GM18909 (cell line): ENCODE results near the gene SNRPD3.
"Not testable (repeated sequence)": the region's sequence is repeated elsewhere in the genome, so short reads cannot be mapped to it uniquely, and the experiment has no call there.

Experiments
- ATAC-seq: cut with Tn5 transposase; IDR thresholded peaks from one replicate; pipeline ENCODE4 v1.9.1; 2021; ENCODE audit warnings: mild to moderate bottlenecking; ENCODE audit not compliant: unreplicated experiment, poor library complexity

The SNRPD3 gene

DNA sequence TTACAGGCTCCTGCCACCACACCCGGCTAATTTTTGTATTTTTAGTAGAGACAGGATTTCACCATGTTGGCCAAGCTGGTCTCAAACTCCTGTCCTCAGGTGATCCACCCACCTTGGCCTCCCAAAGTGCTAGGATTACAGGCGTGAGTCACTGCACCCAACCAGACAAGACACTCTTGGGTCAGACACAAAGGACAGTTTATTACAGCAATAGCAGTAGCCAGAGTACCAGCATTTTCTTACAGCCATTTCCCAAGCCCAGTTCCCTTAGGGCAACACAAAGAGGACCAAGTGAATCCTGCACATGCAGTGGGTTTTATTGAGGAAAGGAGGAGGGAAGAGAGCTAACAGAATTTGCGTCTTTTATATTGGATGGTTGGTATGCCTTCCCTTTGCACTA, 24.8 kb upstream of the SNRPD3 start:
- ATAC-seq, result not testable (repeated sequence)

DNA sequence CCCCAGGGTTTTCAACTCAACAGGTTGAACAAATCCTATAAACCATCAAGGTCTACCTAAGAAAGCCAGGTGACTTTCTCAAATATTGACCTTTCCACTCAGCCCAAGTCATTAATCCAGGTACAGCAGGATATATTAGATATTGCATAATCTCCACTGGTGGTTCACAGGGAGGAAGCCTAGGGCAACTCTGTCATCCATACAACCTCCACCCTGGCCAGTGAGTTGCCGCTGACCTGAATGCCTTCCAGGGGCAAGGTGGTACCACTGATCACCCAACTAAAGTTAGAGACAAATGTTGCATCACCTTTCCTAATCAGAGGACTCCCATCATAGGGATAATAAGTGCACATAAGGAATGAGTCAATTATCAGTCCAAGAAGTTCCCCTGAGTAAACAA, 23.7 kb upstream of the SNRPD3 start:
- no peak for ATAC-seq

GRCh38 chr22:24535348-24535747, 20.5 kb upstream of the SNRPD3 start:
- ATAC-seq, result no peak

GRCh38 chr22:24536089-24536488, 19.7 kb upstream of the SNRPD3 start:
- ATAC-seq, result no peak

- ATAC-seq, result no peak
Observed at GRCh38 chr22:24540470-24540869, 15.3 kb upstream of the SNRPD3 start.

DNA sequence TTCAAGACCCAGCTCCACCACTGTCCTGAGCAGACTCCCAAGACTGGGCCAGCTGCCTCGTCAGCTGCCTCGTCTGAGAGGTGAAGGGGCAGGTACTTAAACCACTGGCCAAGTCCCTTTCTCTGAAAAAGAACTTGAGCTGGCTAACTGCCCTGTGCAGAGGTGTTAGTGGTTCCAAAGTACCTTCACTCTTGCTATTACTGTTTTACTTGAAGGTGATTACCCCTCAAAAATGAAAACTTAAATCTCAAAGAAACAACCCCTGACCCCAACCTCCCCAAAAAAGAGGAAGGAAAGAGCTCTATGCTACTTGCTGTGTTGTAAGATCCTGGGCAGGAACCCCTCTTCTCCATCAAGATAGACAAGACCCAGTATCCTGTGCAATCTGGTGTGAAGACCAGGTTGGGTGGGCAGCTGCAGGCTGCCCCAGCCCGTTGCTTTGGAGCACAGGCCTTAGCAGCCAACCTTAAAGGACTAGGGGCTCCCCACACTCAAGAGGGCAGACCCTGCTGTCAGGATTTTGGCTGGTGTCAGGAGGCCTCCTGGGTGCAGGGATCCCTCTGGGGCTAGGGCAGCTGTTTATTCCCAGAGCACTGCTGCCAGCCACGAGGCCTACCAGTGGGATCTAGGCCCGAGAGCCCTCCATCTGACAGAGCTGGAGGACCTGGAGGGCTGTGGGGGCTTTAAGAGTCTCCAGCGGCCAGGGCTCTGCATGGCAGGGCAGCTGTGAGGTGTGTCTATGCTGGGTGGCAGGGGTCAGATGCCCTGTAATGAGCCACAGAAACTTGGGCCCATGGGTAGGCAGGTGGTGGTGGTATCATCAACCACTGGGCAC, 13.9 kb upstream of the SNRPD3 start:
- no peak for ATAC-seq

- no peak for ATAC-seq
Observed at GRCh38 chr22:24542641-24543040, 13.2 kb upstream of the SNRPD3 start.

DNA sequence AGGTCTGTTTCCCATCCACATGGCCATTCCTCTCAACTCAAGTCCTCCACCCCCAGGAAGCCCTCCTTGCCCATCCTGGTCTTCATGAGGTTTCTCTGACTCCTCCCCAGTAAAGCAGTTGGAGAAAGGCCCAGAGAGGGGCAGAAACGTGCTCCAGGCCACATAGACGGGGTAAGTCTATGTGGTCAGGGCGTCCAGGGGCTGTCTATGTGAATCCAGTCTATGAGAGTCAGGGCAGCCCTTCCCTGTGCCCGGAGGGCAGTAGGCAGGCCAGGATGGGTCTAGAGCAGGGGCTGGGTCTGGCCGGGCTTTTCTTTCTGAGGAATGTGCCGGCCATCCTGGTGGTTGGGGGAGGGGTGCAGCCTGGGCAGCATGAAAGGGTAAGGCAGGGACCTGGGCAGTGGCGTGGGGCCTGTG, 12.6 kb upstream of the SNRPD3 start:
- no peak for ATAC-seq

GRCh38 chr22:24543679-24544243, 12.0 kb upstream of the SNRPD3 start:
- no peak for ATAC-seq

GRCh38 chr22:24548812-24549211, 7.0 kb upstream of the SNRPD3 start:
- no peak for ATAC-seq

- ATAC-seq, result no peak
Observed at GRCh38 chr22:24550028-24550901, 5.5 kb upstream of the SNRPD3 start.

GRCh38 chr22:24550902-24551435, 4.8 kb upstream of the SNRPD3 start:
- ATAC-seq, result no peak

DNA sequence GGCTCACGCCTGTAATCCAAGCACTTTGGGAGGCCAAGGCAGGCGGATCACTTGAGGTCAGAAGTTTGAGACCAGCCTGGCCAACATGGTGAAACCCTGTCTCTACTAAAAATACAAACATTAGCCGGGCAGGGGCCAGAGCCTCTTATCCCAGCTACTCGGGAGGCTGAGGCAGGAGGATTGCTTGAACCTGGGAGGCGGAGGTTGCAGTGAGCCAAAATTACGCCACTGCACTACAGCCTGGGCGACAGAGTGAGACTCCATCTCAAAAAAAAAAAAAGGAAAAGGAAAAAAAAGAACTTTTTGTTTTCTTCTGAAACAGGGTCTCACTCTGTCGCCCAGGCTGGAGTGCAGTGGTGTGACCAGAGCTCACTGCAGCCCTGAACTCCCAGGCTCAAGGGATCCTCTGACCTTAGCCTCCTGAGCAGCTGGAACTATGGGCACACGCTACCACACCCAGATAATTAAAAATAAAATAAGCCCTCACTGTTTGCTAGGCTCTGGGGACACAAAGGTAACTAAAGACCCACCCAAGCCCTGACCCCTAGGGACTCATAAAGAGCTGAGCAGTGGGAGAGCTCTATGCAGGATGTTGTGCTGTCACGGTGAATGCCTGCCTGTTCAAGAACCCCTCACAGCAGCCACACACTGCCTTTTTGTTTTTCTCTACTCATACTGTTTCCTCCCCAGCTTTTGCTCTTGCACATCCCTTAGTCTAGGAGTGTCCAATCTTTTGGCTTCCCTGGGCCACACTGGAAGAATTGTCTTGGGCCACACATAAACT, 3.1 kb upstream of the SNRPD3 start:
- not testable (repeated sequence) for ATAC-seq

- no peak for ATAC-seq
Observed at GRCh38 chr22:24553597-24554312, 2.0 kb upstream of the SNRPD3 start.

DNA sequence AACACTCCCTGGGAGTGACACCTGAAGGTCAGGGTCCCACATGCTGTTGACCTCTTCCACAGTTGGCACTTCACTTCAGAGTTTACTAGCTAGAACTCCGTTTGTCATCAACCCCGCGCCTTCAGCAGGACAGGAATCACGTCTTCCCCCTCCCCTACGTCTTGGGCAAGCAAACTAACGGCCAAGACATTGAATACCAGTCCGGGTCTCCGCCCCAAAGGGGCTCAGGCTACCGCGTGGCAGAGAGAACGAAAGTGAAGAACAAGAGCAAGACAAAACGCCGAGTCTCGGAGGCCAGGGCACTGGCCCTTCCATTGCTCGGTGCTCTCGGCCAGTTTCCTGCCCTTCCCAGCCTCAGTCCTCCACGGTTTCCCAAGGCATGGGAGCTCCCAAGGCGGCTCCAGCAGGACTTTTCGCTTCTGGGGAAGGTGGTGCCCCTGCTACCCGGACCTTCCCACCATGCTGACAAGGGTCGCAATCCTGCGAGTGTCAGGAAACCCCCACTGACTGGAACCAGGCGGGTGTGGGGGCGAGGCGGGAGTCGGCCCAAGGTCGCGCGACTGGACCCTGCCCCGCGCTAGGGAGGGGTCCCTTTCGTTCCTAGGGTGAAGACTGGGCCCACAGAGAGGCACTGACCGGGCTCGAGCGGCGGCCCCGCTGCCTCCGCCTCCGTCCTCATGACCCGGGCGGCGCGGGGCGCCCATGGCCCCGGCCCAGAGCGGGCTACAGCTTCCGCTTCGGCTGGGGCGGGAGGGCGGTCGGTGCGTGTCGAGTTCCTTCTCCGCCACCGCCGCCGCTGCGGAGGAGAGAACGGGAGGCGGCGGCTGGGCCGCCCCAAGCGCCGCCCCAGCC, 1.3 kb upstream of the SNRPD3 start, which contains the start of gene GUCD1:
Gene GUCD1 (minus strand): TSS at position 826 of the 852 bp plus-strand sequence. CDS start 147 bp downstream, at position 679.
- ATAC-seq, result peak; percentile 12

GRCh38 chr22:24559471-24559870, 3.7 kb downstream of the SNRPD3 start:
- ATAC-seq, result no peak

DNA sequence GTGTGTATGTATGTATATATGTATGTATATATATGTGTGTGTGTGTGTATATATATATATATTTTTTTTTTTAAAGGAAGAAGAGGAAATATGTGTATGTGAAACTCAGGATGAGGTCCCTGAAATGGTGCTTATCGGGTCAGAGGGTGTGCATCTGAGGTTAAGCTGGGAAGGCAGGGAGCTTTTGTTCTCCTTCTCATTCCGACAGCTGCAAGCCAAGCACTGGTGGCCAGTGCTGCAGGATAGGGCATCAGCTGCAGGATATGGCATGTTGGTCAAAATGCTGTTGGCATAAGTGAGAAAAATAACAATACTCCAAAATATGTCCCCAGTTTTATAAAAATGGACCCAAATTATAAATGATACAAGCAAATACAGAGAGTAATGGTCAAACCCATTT, 7.4 kb downstream of the SNRPD3 start:
- no peak for ATAC-seq

DNA sequence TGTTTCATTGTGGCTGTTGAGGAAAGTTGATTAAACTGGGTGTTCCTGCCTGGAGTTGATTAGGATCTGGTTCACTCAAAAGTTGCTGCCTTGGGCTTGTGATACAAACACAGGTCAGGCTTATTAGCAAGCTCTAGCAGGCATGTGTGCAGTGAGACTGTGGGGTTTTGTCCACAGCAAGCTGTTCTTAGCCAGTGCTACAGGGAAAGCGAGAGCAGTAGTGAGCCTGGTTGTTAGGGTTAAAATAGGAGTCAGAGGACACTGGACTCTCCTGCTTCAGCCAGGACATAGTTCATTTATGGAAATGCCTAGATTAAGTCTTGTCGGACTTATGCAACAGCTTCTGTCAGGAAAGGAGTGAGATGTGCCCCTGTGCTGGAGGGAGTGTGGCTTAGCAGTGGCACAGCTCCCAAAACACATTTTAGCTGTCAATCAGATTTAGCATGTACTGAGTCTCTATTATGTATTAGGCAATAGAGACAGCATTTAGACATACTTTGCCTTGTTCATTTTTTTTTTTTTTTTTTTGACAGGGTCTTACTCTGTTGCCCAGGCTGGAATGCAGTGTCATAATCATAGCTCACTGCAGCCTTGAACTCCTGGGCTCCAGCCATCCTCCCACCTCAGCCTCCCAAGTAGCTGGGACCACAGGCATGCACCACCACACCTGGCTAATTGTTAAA, 8.7 kb downstream of the SNRPD3 start:
- ATAC-seq, result no peak
